K562 (cell line): Measurements from ENCODE around the gene BRWD1. TPM values are rescaled to one million over a fixed set of nuclear protein-coding genes. Genes with fewer than 3 reads are reported as not detected.

Experiments used
- ARID1B ChIP-seq: fragments of 450-650 bp; IDR thresholded peaks from 2 replicates; pipeline ENCODE4 v1.6.1; 2016; ENCODE audit warnings: antibody characterized with exemption, mild to moderate bottlenecking, inconsistent platforms
- ATF1 ChIP-seq, 2 experiments: fragments of 450-650 bp in 1 of 2; IDR thresholded peaks; 2 replicates each; pipeline ENCODE4 v1.6.1; 2016; ENCODE audit warnings: missing compliant biosample characterization in 1 of 2, missing genetic modification characterization in 1 of 2
- CREB3L1 ChIP-seq: fragments of 450-650 bp; IDR thresholded peaks from 2 replicates; pipeline ENCODE4 v1.6.1; 2014; ENCODE audit warnings: low read depth, mild to moderate bottlenecking, moderate library complexity, borderline replicate concordance
- CTBP1 ChIP-seq: fragments of 450-650 bp; IDR thresholded peaks from 2 replicates; pipeline ENCODE4 v1.6.1; 2016; ENCODE audit warnings: borderline replicate concordance
- ERF ChIP-seq: fragments of 450-650 bp; formaldehyde crosslinking; IDR thresholded peaks from 2 replicates; pipeline ENCODE4 v1.4.0; 2020; ENCODE audit warnings: mild to moderate bottlenecking, mixed read lengths
- HES1 ChIP-seq: fragments of 450-650 bp; IDR thresholded peaks from 2 replicates; pipeline ENCODE4 v1.6.1; 2016; ENCODE audit warnings: low read depth, mild to moderate bottlenecking, moderate library complexity
- HMG20A ChIP-seq: fragments of 450-650 bp; formaldehyde crosslinking; conservative IDR thresholded peaks from 2 replicates; pipeline ENCODE4 v1.4.0; 2020; ENCODE audit warnings: mild to moderate bottlenecking, mixed read lengths
- JUN ChIP-seq, 2 experiments: sonication (generic) in 1 of 2; formaldehyde crosslinking in 1 of 2; IDR thresholded peaks; 2 replicates each; pipeline versions ENCODE4 v1.6.1 to v1.8.0; 2012 to 2022; ENCODE audit warnings: borderline replicate concordance in 2 of 2, mild to moderate bottlenecking in 2 of 2, improper control_type of control experiment in 1 of 2, low read depth in 1 of 2, low read length in 1 of 2, missing genetic modification reagents in 1 of 2
- LEF1 ChIP-seq: fragments of 450-650 bp; IDR thresholded peaks from 2 replicates; pipeline ENCODE4 v1.6.1; 2016; ENCODE audit warnings: mild to moderate bottlenecking
- RHOXF2B ChIP-seq: fragments of 250-450 bp; sonication (Bioruptor Pico); conservative IDR thresholded peaks from 2 replicates; pipeline ENCODE4 v1.5.1; 2021
- SMAD4 ChIP-seq: fragments of 250-450 bp; sonication (Bioruptor Pico); conservative IDR thresholded peaks from 2 replicates; pipeline ENCODE4 v1.8.0; 2021; ENCODE audit warnings: inconsistent platforms, mild to moderate bottlenecking, moderate library complexity
- ZBED1 ChIP-seq: IDR thresholded peaks from 2 replicates; pipeline ENCODE4 v1.6.1; 2014
- polyA plus RNA-seq, 8 experiments: library from polyadenylated mRNA; depleted of rRNA in 4 of 8; stranded (reverse) in 5 of 8; unstranded in 3 of 8; fragments of >200 nt; fragmentation: Nextera tagmentation in 2 of 8; fragmentation: Illumina TruSeq in 1 of 8; extraction: Ambion mirVana in 2 of 8; extraction: Trizol in 1 of 8; gene quantifications; 2 replicates each; pipeline versions ENCODE4 v1.2.1 to v1.2.3, GENCODE V29; 2011 to 2014; ENCODE audit warnings: inconsistent platforms in 1 of 8, missing spikeins in 1 of 8
- total RNA-seq, 7 experiments: library from RNA; depleted of rRNA in 6 of 7; stranded (reverse); fragments of >200 nt in 6 of 7; fragmentation: Illumina TruSeq in 2 of 7; extraction: Trizol in 2 of 7; gene quantifications; 2 replicates each; pipeline versions ENCODE4 v1.2.1 to v1.2.3, GENCODE V29; 2011 to 2021; ENCODE audit warnings: low replicate concordance in 1 of 7
- TF ChIP-seq, protein P1 (sequence below): fragments of 200-600 bp; sonication (generic); IDR thresholded peaks from one replicate; pipeline ENCODE4 v1.6.1; 2012; ENCODE audit warnings: mild to moderate bottlenecking, low read depth, low read length, inconsistent platforms

Gene BRWD1
- total and polyA plus RNA-seq, 9 of the 15 experiments (the other 6 are each of a cell fraction or from before 2014, with no cell fraction given) = 10.1 to 60.2 (median 34.1) TPM

DNA sequence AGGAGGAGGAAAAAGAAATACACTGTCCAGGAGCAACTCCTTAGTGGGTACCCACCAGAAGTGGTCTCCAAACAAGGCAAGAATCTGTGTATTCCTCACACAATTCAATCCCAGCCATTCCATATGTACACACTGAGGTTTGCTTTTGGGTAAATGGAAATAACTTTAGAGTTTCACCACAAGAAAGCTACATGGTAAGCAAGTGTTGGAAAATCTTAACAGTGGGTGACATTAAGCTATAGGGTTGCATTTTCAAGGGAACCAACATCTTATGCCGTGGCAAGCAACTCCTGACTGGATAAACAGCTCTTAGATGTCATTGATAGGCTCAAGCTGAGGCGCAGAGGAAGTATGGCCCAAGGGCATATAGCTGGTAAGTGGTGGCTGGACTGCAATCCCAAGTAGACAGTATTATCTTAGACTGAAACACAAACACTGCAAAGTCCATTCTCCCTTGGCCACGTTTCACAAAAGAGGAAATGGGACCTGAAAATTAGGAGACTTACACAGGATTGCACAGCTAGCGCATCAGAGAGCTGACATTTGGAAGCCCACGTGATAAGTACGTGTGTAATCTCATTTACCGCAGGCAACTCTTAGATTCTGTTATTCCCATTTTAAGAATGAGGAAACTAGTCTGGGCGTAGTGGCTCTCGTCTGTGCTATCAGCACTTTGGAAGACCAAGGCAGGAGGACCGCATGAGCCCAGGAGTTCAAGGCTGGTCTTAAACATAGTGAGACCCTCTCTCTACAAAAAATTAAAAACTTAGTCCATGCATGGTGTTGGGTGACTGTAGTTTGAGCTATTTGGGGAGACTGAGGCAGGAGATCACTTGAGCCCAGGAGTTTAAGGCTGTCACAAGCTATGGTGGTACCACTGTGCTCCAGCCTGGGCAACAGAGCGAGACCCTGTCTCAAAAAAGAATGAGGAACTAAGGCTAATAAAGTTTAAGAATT is 4.0 kb upstream of the BRWD1 start (continued):
- TF ChIP-seq LEF1 (peak; percentile 51; the same call in 1 of the 2 replicates), ARID1B (peak; percentile 77), ERF (CRISPR knock-in tag) (peak; percentile 91), SMAD4 (peak; percentile 92), HES1 (no peak), HMG20A (CRISPR knock-in tag) (0 out of 2 replicates have a peak, but pooled peaks have one; percentile 44), CREB3L1 (peak; percentile 80), RHOXF2B (CRISPR knock-in tag) (0 out of 2 replicates have a peak, but pooled peaks have one; percentile 71), ZBED1 (no peak), JUN (IDR thresholded peaks at IDR 0.05; ENCODE audit: borderline replicate concordance, low read depth, low read length) (peak; percentile 60; the same call in 1 of the 2 replicates), JUN (CRISPR knock-in tag; IDR thresholded peaks at IDR 0.05; ENCODE audit: borderline replicate concordance) (no peak), ATF1 (CRISPR knock-in tag; IDR thresholded peaks at IDR 0.05) (no peak), ATF1 (tag; IDR thresholded peaks at IDR 0.05) (peak; percentile 75), CTBP1 (peak; percentile 89)
- TF ChIP-seq, protein P1, sequence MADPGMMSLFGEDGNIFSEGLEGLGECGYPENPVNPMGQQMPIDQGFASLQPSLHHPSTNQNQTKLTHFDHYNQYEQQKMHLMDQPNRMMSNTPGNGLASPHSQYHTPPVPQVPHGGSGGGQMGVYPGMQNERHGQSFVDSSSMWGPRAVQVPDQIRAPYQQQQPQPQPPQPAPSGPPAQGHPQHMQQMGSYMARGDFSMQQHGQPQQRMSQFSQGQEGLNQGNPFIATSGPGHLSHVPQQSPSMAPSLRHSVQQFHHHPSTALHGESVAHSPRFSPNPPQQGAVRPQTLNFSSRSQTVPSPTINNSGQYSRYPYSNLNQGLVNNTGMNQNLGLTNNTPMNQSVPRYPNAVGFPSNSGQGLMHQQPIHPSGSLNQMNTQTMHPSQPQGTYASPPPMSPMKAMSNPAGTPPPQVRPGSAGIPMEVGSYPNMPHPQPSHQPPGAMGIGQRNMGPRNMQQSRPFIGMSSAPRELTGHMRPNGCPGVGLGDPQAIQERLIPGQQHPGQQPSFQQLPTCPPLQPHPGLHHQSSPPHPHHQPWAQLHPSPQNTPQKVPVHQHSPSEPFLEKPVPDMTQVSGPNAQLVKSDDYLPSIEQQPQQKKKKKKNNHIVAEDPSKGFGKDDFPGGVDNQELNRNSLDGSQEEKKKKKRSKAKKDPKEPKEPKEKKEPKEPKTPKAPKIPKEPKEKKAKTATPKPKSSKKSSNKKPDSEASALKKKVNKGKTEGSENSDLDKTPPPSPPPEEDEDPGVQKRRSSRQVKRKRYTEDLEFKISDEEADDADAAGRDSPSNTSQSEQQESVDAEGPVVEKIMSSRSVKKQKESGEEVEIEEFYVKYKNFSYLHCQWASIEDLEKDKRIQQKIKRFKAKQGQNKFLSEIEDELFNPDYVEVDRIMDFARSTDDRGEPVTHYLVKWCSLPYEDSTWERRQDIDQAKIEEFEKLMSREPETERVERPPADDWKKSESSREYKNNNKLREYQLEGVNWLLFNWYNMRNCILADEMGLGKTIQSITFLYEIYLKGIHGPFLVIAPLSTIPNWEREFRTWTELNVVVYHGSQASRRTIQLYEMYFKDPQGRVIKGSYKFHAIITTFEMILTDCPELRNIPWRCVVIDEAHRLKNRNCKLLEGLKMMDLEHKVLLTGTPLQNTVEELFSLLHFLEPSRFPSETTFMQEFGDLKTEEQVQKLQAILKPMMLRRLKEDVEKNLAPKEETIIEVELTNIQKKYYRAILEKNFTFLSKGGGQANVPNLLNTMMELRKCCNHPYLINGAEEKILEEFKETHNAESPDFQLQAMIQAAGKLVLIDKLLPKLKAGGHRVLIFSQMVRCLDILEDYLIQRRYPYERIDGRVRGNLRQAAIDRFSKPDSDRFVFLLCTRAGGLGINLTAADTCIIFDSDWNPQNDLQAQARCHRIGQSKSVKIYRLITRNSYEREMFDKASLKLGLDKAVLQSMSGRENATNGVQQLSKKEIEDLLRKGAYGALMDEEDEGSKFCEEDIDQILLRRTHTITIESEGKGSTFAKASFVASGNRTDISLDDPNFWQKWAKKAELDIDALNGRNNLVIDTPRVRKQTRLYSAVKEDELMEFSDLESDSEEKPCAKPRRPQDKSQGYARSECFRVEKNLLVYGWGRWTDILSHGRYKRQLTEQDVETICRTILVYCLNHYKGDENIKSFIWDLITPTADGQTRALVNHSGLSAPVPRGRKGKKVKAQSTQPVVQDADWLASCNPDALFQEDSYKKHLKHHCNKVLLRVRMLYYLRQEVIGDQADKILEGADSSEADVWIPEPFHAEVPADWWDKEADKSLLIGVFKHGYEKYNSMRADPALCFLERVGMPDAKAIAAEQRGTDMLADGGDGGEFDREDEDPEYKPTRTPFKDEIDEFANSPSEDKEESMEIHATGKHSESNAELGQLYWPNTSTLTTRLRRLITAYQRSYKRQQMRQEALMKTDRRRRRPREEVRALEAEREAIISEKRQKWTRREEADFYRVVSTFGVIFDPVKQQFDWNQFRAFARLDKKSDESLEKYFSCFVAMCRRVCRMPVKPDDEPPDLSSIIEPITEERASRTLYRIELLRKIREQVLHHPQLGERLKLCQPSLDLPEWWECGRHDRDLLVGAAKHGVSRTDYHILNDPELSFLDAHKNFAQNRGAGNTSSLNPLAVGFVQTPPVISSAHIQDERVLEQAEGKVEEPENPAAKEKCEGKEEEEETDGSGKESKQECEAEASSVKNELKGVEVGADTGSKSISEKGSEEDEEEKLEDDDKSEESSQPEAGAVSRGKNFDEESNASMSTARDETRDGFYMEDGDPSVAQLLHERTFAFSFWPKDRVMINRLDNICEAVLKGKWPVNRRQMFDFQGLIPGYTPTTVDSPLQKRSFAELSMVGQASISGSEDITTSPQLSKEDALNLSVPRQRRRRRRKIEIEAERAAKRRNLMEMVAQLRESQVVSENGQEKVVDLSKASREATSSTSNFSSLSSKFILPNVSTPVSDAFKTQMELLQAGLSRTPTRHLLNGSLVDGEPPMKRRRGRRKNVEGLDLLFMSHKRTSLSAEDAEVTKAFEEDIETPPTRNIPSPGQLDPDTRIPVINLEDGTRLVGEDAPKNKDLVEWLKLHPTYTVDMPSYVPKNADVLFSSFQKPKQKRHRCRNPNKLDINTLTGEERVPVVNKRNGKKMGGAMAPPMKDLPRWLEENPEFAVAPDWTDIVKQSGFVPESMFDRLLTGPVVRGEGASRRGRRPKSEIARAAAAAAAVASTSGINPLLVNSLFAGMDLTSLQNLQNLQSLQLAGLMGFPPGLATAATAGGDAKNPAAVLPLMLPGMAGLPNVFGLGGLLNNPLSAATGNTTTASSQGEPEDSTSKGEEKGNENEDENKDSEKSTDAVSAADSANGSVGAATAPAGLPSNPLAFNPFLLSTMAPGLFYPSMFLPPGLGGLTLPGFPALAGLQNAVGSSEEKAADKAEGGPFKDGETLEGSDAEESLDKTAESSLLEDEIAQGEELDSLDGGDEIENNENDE = no peak
